Measurements from ENCODE around the gene DHRSX. TPM values are rescaled to one million over a fixed set of nuclear protein-coding genes. Genes with fewer than 3 reads are reported as not detected.
"Not testable (repeated sequence)": the region's sequence is repeated elsewhere in the genome, so short reads cannot be mapped to it uniquely, and the experiment has no call there.

Gene DHRSX
- polyA plus RNA-seq, 12 donors = 10.4 to 31.5 (median 12.3) TPM; not detected in 1

GRCh38 chrX:2351999-2352995 lies 148.5 kb downstream of the DHRSX start:
- DNase-seq = no peak

- DNase-seq = no peak
Measured at GRCh38 chrX:2351321-2351720, 149.5 kb downstream of the DHRSX start.

GRCh38 chrX:2350703-2351102 lies 150.1 kb downstream of the DHRSX start:
- not testable (repeated sequence) for DNase-seq

DNA sequence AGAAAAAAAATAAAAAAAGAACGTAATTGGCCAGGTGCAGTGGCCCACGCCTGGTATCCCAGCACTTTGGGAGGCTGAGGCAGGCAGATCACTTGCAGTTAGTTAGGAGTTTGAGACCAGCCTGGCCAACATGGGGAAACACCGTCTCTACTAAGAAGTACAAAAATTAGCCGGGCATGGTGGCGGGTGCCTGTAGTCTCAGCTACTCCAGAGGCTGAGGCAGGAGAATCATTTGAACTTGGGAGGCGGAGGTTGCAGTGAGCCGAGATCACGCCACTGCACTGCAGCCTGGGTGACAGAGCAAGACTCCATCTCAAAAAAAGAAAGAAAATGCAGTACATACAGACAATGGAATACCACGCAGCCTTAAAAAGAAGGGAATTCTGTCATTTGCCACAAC lies 150.7 kb downstream of the DHRSX start:
- DNase-seq = not testable (repeated sequence)

DNA sequence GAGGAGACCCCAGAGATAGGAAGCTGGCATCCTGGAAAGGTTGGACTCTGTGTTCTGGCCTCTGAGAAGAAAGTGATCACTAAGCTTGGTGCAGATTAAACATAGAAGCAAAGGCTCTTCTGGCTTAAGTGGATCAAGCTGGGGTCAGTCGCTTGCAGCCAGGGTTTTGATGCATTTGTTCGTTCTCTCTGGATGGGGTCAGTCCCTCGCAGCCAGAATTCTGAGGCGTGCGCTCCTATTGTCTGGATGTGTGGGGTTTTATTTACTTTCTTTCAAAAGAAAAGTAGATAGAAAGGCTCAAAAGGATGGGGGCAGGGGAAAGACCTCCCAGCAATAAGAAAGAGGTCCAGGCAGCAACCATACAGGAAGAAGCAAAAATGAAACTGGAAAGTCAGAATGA lies 152.6 kb downstream of the DHRSX start:
- no peak for DNase-seq

DNA sequence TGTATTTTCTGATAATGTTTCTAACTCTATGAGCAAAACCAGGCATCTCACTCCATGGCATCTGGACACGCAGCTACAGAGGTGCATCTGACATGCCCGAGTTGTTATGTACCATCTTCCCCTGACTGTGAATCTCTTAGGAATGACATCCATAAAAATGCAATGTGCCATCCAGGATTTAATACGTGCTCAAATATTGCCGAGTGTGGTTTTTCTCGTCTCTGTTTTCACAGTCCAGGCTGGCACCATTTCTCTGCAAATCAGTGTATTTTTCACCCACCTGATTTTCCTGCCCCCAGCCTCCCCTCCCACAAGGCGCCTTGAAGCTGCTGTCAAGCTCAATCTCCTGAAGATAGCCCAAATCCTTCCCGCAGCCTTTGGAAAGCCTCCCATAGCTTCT lies 154.6 kb downstream of the DHRSX start:
- DNase-seq = no peak

DNA sequence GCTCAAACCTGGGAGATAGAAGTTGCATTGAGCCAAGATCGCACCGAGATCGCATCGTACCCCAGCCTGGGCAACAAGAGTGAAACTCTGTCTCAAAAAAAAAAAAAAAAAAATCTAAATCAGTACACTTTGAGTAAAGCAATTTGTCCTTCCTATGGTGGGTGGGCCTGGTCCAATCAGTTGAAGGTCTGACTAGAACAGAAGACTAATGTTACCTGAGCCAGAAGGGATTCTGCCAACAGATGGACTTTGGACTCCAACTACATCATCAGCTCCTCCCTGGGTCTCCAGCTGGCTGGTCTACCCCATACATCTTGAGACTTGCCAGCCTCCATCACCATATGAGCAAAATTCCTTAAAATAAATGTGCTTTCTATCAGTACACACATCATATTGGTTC lies 155.2 kb downstream of the DHRSX start:
- DNase-seq = no peak

DNA sequence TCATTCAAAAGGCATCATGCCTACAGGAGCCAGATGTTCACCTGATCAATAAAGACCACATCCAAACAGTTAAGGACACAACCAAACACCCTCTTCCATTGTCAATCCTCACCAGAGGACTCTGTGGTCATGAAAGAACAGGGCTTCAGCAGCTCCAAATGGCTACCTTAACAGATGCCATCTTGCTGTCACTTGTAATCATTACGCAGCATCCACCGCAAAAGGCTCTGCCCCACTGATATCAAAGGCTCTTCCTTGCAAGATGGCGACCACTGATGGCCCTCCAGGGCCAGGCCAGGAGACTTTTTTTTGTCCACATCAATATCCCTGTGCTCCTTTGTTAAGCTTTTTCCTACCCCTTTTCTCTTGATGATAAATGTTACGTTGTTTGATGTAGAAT lies 157.4 kb downstream of the DHRSX start:
- DNase-seq = no peak

GRCh38 chrX:2342874-2343273 lies 157.9 kb downstream of the DHRSX start:
- no peak for DNase-seq

GRCh38 chrX:2342281-2342688 lies 158.5 kb downstream of the DHRSX start:
- no peak for DNase-seq

DNA sequence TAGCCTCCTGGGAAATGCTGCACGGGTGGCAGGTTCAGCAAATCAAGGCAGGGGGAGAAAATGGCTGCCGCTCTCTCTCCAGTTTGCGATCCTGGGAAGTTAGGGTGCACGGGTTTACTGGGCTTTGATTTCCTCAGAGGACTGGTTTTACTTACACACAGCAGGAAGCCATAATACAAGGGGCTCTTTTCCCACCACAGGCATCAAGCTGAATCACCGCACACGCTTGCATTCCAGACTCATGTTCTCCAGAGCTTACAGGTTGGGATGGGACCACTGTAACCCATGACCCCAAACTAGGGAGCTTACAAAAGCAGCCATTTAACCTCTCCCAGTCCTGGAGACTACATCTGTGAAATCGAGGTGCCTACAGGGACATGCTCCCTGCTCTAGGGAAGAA lies 159.8 kb downstream of the DHRSX start:
- DNase-seq = no peak

GRCh38 chrX:2336181-2336580 lies 164.6 kb downstream of the DHRSX start:
- no peak for DNase-seq

DNA sequence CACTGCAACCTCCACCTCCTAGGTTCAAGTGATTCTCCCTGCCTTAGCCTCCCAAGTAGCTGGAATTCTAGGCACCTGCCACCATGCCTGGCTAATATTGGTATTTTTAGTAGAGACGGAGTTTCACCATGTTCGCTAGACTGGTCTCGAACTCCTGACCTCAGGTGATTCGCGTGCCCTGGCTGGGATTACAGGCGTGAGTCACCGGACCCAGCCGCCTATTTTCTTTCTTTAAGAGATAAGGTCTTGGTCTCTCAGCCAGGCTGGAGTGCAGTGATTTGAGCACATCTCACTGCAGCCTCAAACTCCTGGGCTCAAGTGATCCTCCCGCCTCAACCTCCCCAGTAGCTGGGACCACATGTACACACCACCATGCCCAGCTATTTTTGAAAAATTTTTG lies 166.5 kb downstream of the DHRSX start:
- no peak for DNase-seq

DNA sequence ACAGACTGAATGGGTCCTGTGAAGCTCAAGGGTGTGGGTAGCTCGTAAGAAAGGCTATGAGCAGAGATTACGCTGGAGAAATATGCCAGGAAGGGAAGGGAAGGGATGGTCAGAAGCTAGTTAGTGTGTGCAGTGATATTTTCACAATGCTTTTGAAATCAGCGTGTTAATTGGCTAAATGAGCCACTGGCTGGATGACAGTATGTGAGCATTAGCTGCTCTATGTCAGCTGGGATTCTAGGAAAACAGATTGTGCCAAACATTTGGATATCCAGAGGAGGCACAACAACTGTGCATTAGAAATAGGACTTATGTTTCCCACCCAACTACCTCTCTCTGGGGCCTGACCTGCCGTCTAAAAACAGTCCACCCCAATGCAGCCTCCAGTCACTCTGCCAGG lies 168.5 kb downstream of the DHRSX start:
- no peak for DNase-seq

DNA sequence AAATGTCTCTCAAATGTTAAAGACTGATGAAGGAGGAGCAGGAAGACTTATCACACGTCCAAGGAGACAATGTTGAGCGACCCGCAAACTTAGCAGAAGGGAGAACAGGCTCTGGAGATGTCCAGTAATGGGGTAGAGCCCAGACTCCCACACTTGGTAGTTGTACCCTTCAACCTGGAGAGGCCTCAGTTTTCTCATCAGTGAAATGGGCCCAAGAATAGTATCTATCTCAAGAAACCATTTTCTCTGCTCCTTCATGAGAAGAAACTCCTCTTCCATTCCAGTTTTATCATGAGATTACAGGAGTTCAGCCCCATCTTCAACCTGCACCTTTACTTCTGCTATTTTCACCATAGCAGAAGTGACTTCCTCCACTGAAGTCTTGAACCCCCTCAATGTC lies 169.9 kb downstream of the DHRSX start:
- DNase-seq = no peak

DNA sequence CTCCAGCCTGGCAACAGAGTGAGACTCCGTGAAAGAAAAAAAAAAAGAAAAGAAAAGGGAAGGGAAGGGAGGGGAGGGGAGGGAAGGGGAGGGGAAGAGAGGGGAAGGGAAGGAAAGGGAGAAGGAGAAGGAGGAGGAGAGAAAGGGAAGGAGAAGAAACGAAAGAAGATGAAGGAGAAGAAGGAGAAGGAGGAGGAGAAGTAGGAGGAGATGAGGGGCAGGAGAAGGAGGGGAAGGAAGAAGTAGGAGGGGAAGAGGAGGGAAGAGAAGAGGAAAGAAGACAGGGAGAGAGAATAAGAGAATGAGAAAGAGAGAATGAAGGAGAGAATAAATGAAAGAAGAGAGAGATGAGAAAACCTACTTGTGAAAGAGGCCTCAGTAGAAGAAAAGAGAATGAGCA lies 170.3 kb downstream of the DHRSX start:
- DNase-seq = no peak

GRCh38 chrX:2327423-2327822 lies 173.4 kb downstream of the DHRSX start:
- no peak for DNase-seq

DNA sequence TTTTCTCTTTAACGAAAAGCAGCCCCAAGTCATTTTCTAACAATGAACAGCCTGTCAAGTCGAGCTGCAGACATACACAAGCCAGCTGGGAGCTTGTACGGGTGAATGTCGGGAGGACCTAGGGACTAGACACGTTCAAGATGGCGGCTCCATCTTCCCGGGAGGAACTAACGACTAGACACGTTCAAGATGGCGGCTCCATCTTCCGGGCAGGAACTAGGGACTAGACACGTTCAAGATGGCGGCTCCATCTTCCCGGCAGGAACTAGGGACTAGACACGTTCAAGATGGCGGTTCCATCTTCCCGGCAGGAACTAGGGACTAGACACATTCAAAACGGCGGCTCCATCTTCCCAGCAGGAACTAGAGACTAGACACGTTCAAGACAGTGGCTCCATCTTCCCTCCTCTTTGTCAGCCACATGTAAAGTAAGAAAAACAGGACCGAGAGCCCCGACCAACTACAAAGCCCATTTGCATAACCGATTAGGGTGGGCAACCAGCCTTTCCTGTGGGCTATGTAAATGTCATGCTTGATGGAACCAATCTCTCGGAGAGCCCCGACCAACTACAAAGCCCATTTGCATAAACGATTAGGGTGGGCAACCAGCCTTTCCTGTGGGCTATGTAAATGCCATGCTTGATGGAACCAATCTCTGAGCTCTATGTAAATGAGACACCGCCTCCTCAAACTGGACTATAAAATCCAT lies 175.5 kb downstream of the DHRSX start:
- peak; percentile 83 for DNase-seq

DNA sequence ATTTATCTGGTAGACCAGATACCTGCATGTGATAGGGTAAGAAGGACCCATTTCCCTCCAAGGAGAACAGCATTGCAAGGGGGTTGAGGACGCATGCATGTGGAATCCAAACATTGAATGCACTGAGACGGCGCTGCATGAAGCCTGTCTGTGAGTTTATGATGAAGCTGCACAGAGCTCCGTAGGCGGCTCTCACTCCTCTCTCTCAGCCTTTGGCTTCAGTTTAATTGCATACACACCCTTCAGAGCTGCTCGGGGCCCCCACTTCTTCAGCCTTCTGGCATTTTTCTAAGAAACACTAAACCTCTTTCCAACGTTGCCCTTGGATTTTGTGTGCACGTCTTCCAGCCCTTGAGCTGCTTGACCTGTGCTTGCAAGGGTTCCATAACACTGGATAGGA lies 176.6 kb downstream of the DHRSX start:
- DNase-seq = no peak

DNA sequence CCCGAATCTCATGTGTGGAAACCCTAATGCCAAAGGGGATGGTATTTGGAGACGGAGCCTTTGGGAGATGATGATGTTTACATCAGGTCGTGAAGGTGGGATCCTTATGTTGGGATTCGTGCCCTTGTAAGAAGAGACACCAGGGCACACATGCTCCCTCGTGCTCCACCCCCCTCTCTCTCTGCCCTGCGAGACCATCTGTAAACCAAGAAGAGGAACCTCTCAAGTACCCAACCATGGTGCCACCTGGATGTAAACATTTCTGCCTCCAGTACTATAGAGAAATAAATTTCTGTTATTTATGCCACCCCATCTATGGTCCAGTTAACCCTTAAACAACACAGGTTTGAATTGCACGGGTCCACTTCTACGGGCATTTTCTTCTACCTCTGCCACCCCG lies 179.4 kb downstream of the DHRSX start:
- DNase-seq = no peak

- no peak for DNase-seq
Measured at GRCh38 chrX:2320580-2321327, 180.0 kb downstream of the DHRSX start.

DNA sequence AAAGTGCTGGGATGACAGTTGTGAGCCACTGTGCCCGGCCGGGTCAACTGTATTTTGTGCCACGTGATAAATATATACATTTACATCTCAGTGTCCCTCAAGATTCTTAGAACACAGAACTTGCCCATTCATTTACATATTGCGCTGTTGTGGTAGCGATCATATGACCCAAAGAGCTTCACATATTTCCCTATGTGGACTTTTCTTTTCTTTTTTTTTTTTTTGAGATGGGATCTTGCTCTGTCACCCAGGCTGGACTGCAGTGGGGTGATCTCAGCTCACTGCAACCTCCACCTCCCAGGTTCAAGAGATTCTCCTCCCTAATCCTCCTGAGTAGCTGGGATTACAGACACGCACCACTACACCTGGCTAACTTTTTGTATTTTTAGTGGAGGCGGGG lies 180.7 kb downstream of the DHRSX start:
- no peak for DNase-seq
